ENCODE measurements around the gene GFER.

DNA sequence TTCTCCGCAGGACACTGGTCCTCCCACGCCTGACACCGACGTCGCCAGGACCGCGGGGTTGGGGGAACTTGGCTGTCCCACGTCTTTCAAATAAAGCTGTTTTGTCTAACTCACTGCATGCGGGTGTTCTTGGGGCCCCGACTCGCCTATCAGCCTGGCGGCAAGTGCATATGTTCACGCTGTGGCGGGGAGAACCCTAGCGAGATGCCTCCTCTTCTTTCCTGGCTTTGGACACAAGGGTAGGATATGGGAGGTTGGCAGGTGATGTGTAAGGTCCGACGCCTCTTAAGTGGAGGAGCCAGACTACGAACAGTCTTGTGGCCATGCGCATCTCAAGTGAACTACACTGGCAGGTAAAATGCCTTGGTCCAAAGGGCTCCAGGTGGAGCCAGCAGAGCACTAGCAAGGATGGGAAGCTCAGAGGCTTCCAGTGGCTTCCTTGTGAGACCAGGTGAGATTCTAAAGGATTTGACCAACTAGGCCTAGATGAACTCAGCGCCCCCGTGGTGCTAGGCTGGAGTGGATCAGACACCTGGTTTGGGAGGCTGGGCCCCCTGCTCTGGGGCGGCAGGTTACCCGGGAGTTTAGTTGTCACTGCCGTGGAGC, 18.5 kb upstream of the GFER start:
- TF ChIP-seq, protein P1, sequence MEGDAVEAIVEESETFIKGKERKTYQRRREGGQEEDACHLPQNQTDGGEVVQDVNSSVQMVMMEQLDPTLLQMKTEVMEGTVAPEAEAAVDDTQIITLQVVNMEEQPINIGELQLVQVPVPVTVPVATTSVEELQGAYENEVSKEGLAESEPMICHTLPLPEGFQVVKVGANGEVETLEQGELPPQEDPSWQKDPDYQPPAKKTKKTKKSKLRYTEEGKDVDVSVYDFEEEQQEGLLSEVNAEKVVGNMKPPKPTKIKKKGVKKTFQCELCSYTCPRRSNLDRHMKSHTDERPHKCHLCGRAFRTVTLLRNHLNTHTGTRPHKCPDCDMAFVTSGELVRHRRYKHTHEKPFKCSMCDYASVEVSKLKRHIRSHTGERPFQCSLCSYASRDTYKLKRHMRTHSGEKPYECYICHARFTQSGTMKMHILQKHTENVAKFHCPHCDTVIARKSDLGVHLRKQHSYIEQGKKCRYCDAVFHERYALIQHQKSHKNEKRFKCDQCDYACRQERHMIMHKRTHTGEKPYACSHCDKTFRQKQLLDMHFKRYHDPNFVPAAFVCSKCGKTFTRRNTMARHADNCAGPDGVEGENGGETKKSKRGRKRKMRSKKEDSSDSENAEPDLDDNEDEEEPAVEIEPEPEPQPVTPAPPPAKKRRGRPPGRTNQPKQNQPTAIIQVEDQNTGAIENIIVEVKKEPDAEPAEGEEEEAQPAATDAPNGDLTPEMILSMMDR (IDR thresholded peaks at IDR 0.05), result no peak
- no peak for TF ChIP-seq EZH2 (IDR thresholded peaks at IDR 0.05; ENCODE audit: borderline replicate concordance, insufficient read depth, low read depth, low read length, poor library complexity, severe bottlenecking)
